ENCODE results near the gene RCAN2.
"Not testable (repeated sequence)": the region's sequence is repeated elsewhere in the genome, so short reads cannot be mapped to it uniquely, and the experiment has no call there.

Gene RCAN2

GRCh38 chr6:46440141-46440540, 51.1 kb downstream of the RCAN2 start:
- no peak for DNase-seq (ENCODE audit: low read depth in 2 of 2)

- DNase-seq (ENCODE audit: low read depth in 2 of 2), result no peak
Observed at GRCh38 chr6:46438245-46438644, 53.0 kb downstream of the RCAN2 start.

- DNase-seq (ENCODE audit: low read depth in 2 of 2), result no peak
Observed at GRCh38 chr6:46437671-46438221, 53.5 kb downstream of the RCAN2 start.

- DNase-seq (ENCODE audit: low read depth in 2 of 2), result no peak
Observed at GRCh38 chr6:46422619-46423018, 68.6 kb downstream of the RCAN2 start.

- DNase-seq (ENCODE audit: low read depth in 2 of 2), result no peak
Observed at GRCh38 chr6:46421939-46422338, 69.3 kb downstream of the RCAN2 start.

GRCh38 chr6:46420921-46421638, 70.2 kb downstream of the RCAN2 start:
- DNase-seq (ENCODE audit: low read depth in 2 of 2), result no peak

GRCh38 chr6:46419576-46420002, 71.7 kb downstream of the RCAN2 start:
- no peak for DNase-seq (ENCODE audit: low read depth in 2 of 2)

- no peak for DNase-seq (ENCODE audit: low read depth in 2 of 2)
Observed at GRCh38 chr6:46414398-46414797, 76.9 kb downstream of the RCAN2 start.

GRCh38 chr6:46412662-46413061, 78.6 kb downstream of the RCAN2 start:
- DNase-seq (ENCODE audit: low read depth in 2 of 2), result no peak

GRCh38 chr6:46411456-46412197, 79.6 kb downstream of the RCAN2 start:
- DNase-seq (ENCODE audit: low read depth in 2 of 2), result no peak

- no peak for DNase-seq (ENCODE audit: low read depth in 2 of 2)
Observed at GRCh38 chr6:46410334-46410953, 80.8 kb downstream of the RCAN2 start.

GRCh38 chr6:46407776-46408530, 83.3 kb downstream of the RCAN2 start:
- DNase-seq (ENCODE audit: low read depth in 2 of 2), result no peak

GRCh38 chr6:46407246-46407645, 84.0 kb downstream of the RCAN2 start:
- no peak for DNase-seq (ENCODE audit: low read depth in 2 of 2)

- not testable (repeated sequence) for DNase-seq (ENCODE audit: low read depth in 2 of 2)
Observed at GRCh38 chr6:46405620-46406180, 85.5 kb downstream of the RCAN2 start.

GRCh38 chr6:46400898-46401297, 90.4 kb downstream of the RCAN2 start:
- DNase-seq (ENCODE audit: low read depth in 2 of 2), result no peak

GRCh38 chr6:46395530-46395929, 95.7 kb downstream of the RCAN2 start:
- no peak for DNase-seq (ENCODE audit: low read depth in 2 of 2)

- DNase-seq (ENCODE audit: low read depth in 2 of 2), result no peak
Observed at GRCh38 chr6:46393940-46394337, 97.3 kb downstream of the RCAN2 start.

GRCh38 chr6:46393161-46393939, 97.9 kb downstream of the RCAN2 start:
- no peak for DNase-seq (ENCODE audit: low read depth in 2 of 2)

- no peak for DNase-seq (ENCODE audit: low read depth in 2 of 2)
Observed at GRCh38 chr6:46392294-46392693, 99.0 kb downstream of the RCAN2 start.

- no peak for DNase-seq (ENCODE audit: low read depth in 2 of 2)
Observed at GRCh38 chr6:46390153-46390876, 100.9 kb downstream of the RCAN2 start.
